ENCODE measurements around the gene S100PBP. TPM values are rescaled to one million over a fixed set of nuclear protein-coding genes. Genes with fewer than 3 reads are reported as not detected.

Gene S100PBP
- total RNA-seq, 1 experiment from 2014 or later = 50.1 TPM

GRCh38 chr1:32768110-32768850, 49.2 kb upstream of the S100PBP start:
- Histone ChIP-seq H3K4me2 (ENCODE audit: insufficient read depth, insufficient read length, low read length) (no peak overlapping the region), H3K9ac (ENCODE audit: extremely low read depth, insufficient read length, low read length) (no peak overlapping the region)

More at GRCh38 chr1:32768110-32768850, 49.2 kb upstream of the S100PBP start:
- Histone ChIP-seq H2AK5ac (ENCODE audit: insufficient read length, low read length) (no peak overlapping the region), H3K4ac (ENCODE audit: low read depth, low read length) (no peak overlapping the region), H2AFZ (ENCODE audit: low read length) (no peak overlapping the region), H3K9me3 (ENCODE audit: control insufficient read depth, low read depth, low read length) (no peaks in the 10 kb centered on the region), H3K79me2 (ENCODE audit: insufficient read depth, low read length) (peaks cover 6% of the 10 kb centered on the region; the same call in 1 of the 2 replicates), H2BK120ac (ENCODE audit: low read depth, low read length, poor library complexity, severe bottlenecking) (no peak overlapping the region), H3K27me3 (ENCODE audit: insufficient read depth, low read length) (no peaks in the 10 kb centered on the region), H2BK20ac (ENCODE audit: low read depth, low read length, poor library complexity, severe bottlenecking) (no peak overlapping the region), H4K91ac (ENCODE audit: insufficient read length, low read depth, low read length) (no peak overlapping the region), H3K4me1 (ENCODE audit: insufficient read depth, low read length) (no peaks in the 10 kb centered on the region; the same call in 1 of the 2 replicates), H3K56ac (ENCODE audit: insufficient read length, low read depth, low read length) (no peak overlapping the region), H3K79me1 (ENCODE audit: insufficient read depth, low read depth, low read length, poor library complexity, severe bottlenecking) (no peaks in the 10 kb centered on the region), H2BK15ac (ENCODE audit: low read depth, low read length) (no peak overlapping the region), H2BK5ac (ENCODE audit: insufficient read length, low read length) (no peak overlapping the region), H3K14ac (ENCODE audit: insufficient read depth, low read length) (no peak overlapping the region), H3K23me2 (ENCODE audit: insufficient read length, low read depth, low read length, poor library complexity, severe bottlenecking) (peaks cover 10% of the 10 kb centered on the region), H4K5ac (ENCODE audit: insufficient read length, low read depth, low read length) (no peak overlapping the region), H3K18ac (ENCODE audit: insufficient read length, low read depth, low read length) (no peak overlapping the region), H3K23ac (ENCODE audit: insufficient read length, low read depth, low read length) (no peak overlapping the region), H4K20me1 (ENCODE audit: control insufficient read depth, insufficient read depth, insufficient read length) (no peaks in the 10 kb centered on the region), H2BK12ac (ENCODE audit: insufficient read length, low read depth, low read length) (no peak overlapping the region), H3T11ph (ENCODE audit: low read length) (no peak overlapping the region), H3K27ac (ENCODE audit: insufficient read length, low read depth, low read length) (no peak overlapping the region), H4K8ac (replicated peaks; ENCODE audit: insufficient read length, low read depth, low read length) (no peak overlapping the region)
- no peaks in the 10 kb centered on the region for H3K9me3 Mint-ChIP-seq
- peaks cover 13 to 52% (median 44%) of the 10 kb centered on the region in 3 experiments for H3K36me3 Mint-ChIP-seq (ENCODE audit: insufficient read depth in 1 of 3, low read depth in 3 of 3)
- no peaks in the 10 kb centered on the region for H3K27me3 Mint-ChIP-seq (ENCODE audit: low read depth)
- no peak overlapping the region; a peak in 1 of 5 replicates for H3K4me3 Mint-ChIP-seq
- peaks cover 44 to 64% of the 10 kb centered on the region in 2 experiments for H3K4me1 Mint-ChIP-seq
- TF ChIP-seq CTCF (conservative IDR thresholded peaks at IDR 0.05) = no peak
- no peak overlapping the region for H3K27ac Mint-ChIP-seq
- DNase-seq = no peak
- no CpG with 5 or more reads among the region's 16 CpGs for WGBS (ENCODE audit: extremely low coverage, insufficient read length, low lambda C conversion rate)
